ENCODE data around the gene GLG1. TPM values are rescaled to one million over a fixed set of nuclear protein-coding genes. Genes with fewer than 3 reads are reported as not detected.

GLG1 gene
- total and polyA plus RNA-seq, 2 donors (not counting 3 experiments of a cell fraction or from before 2014, with no cell fraction given), result 86.3 to 165 TPM

GRCh38 chr16:74450967-74451760 lies 155.8 kb downstream of the GLG1 start:
- no peak overlapping the region for H3K9ac ChIP-seq (replicated peaks; ENCODE audit: extremely low read depth, insufficient read depth, low read length)
- H3K9me1 ChIP-seq (replicated peaks; ENCODE audit: control insufficient read depth, extremely low read depth, insufficient read depth, low read length), result no peaks in the 10 kb centered on the region
- no peak overlapping the region for H2AFZ ChIP-seq (ENCODE audit: low read depth, low read length)
- no peak overlapping the region for H3K4me2 ChIP-seq (ENCODE audit: insufficient read depth, low read length)
- TF ChIP-seq POLR2AphosphoS5 (IDR thresholded peaks at IDR 0.05; ENCODE audit: insufficient read depth, low read depth, low read length) (no peak), EZH2 (IDR thresholded peaks at IDR 0.05; ENCODE audit: borderline replicate concordance, low read depth, low read length, severe bottlenecking) (no peak), FOS (IDR thresholded peaks at IDR 0.05; ENCODE audit: borderline replicate concordance, insufficient read depth, low read length) (no peak)
- TF ChIP-seq, protein P1, sequence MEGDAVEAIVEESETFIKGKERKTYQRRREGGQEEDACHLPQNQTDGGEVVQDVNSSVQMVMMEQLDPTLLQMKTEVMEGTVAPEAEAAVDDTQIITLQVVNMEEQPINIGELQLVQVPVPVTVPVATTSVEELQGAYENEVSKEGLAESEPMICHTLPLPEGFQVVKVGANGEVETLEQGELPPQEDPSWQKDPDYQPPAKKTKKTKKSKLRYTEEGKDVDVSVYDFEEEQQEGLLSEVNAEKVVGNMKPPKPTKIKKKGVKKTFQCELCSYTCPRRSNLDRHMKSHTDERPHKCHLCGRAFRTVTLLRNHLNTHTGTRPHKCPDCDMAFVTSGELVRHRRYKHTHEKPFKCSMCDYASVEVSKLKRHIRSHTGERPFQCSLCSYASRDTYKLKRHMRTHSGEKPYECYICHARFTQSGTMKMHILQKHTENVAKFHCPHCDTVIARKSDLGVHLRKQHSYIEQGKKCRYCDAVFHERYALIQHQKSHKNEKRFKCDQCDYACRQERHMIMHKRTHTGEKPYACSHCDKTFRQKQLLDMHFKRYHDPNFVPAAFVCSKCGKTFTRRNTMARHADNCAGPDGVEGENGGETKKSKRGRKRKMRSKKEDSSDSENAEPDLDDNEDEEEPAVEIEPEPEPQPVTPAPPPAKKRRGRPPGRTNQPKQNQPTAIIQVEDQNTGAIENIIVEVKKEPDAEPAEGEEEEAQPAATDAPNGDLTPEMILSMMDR (IDR thresholded peaks at IDR 0.05; ENCODE audit: extremely low read depth in 1 of 2, insufficient read depth in 1 of 2, low read depth in 1 of 2, low read length in 2 of 2), result no peak
- H4K20me1 ChIP-seq (replicated peaks; ENCODE audit: control insufficient read depth, extremely low read depth, insufficient read depth, low read length), result no peaks in the 10 kb centered on the region
- BruUV-seq (replicated peaks), result no TSS peak
- no peaks in the 10 kb centered on the region for H3K9me3 ChIP-seq (replicated peaks; ENCODE audit: control insufficient read depth, insufficient read depth, low read length)
- no peaks in the 10 kb centered on the region for H3K79me2 ChIP-seq (ENCODE audit: control insufficient read depth, insufficient read depth, low read length)
- peaks cover 0 to 22% of the 10 kb centered on the region in 2 experiments for H3K36me3 ChIP-seq (ENCODE audit: control insufficient read depth in 2 of 2, extremely low read depth in 1 of 2, insufficient read depth in 2 of 2, low read length in 2 of 2)
- dilution Hi-C loops (cut with MboI; ENCODE audit: extremely low pct_ligation_motif_present, low sequenced_read_pairs), result no loop called here
- POLR2A ChIA-PET, result no interaction called here
- no peaks in the 10 kb centered on the region for H3K27me3 ChIP-seq (ENCODE audit: control insufficient read depth in 2 of 2, insufficient read depth in 2 of 2, low read length in 2 of 2)
- CTCF ChIA-PET, result interaction anchor here (1.6 kb wide), 1 partner anchor 20 kb away, joined by 4 read pairs; no protein-coding TSS in a partner anchor
- no peak overlapping the region for H3K4me3 ChIP-seq (replicated peaks in 1 of 3; ENCODE audit: insufficient read depth in 1 of 3, low read depth in 1 of 3, low read length in 3 of 3)
- peaks cover 49% of the 10 kb centered on the region for H3K4me1 ChIP-seq (ENCODE audit: control insufficient read depth, extremely low read depth, insufficient read depth, low read length)
- no peak for DNase-seq (ENCODE audit: low read depth, low spot score)
- no peak overlapping the region for H3K27ac ChIP-seq (ENCODE audit: insufficient read depth, low read depth, low read length)
- intact Hi-C loops (cut with micrococcal nuclease), result no loop called here
- FAIRE-seq, result no peak

All from endothelial cell of umbilical vein (primary cell).